ENCODE data around the gene ARPC5.

ARPC5 gene

GRCh38 chr1:183589874-183590243, 45.7 kb downstream of the ARPC5 start:
- no peak for DNase-seq (ENCODE audit: low read depth)
- no peak for TF ChIP-seq CTCF (IDR thresholded peaks at IDR 0.05; ENCODE audit: low read length, missing control alignments)
- H3K4me3 ChIP-seq (replicated peaks; ENCODE audit: low read depth, low read length) = no peak overlapping the region

GRCh38 chr1:183589384-183589783, 46.2 kb downstream of the ARPC5 start:
- H3K4me3 ChIP-seq (replicated peaks; ENCODE audit: low read depth, low read length) = no peak overlapping the region
- no peak for TF ChIP-seq CTCF (IDR thresholded peaks at IDR 0.05; ENCODE audit: low read length, missing control alignments)
- DNase-seq (ENCODE audit: low read depth) = no peak

GRCh38 chr1:183588827-183589226, 46.8 kb downstream of the ARPC5 start:
- no peak for TF ChIP-seq CTCF (IDR thresholded peaks at IDR 0.05; ENCODE audit: low read length, missing control alignments)
- no peak for DNase-seq (ENCODE audit: low read depth)
- no peak overlapping the region for H3K4me3 ChIP-seq (replicated peaks; ENCODE audit: low read depth, low read length)

- no peak for TF ChIP-seq CTCF (IDR thresholded peaks at IDR 0.05; ENCODE audit: low read length, missing control alignments)
- H3K4me3 ChIP-seq (replicated peaks; ENCODE audit: low read depth, low read length) = no peak overlapping the region
- DNase-seq (ENCODE audit: low read depth) = no peak
Observed at GRCh38 chr1:183586926-183587325, 48.7 kb downstream of the ARPC5 start.

- DNase-seq (ENCODE audit: low read depth) = no peak
- no peak for TF ChIP-seq CTCF (IDR thresholded peaks at IDR 0.05; ENCODE audit: low read length, missing control alignments)
- no peak overlapping the region for H3K4me3 ChIP-seq (replicated peaks; ENCODE audit: low read depth, low read length)
Observed at GRCh38 chr1:183586455-183586854, 49.1 kb downstream of the ARPC5 start.

GRCh38 chr1:183585038-183585437, 50.5 kb downstream of the ARPC5 start:
- TF ChIP-seq CTCF (IDR thresholded peaks at IDR 0.05; ENCODE audit: low read length, missing control alignments) = no peak
- H3K4me3 ChIP-seq (replicated peaks; ENCODE audit: low read depth, low read length) = no peak overlapping the region
- no peak for DNase-seq (ENCODE audit: low read depth)

- H3K4me3 ChIP-seq (replicated peaks; ENCODE audit: low read depth, low read length) = no peak overlapping the region
- DNase-seq (ENCODE audit: low read depth) = no peak
Observed at GRCh38 chr1:183584147-183584546, 51.4 kb downstream of the ARPC5 start.

More at GRCh38 chr1:183584147-183584546, 51.4 kb downstream of the ARPC5 start:
- TF ChIP-seq CTCF (IDR thresholded peaks at IDR 0.05; ENCODE audit: low read length, missing control alignments) = no peak
